PC-3 (cell line): ENCODE results near the gene PRDX6. TPM values are rescaled to one million over a fixed set of nuclear protein-coding genes. Genes with fewer than 3 reads are reported as not detected.

ENCODE experiments used
- ATAC-seq: fragments of 200-7000 bp; cut with Tn5 transposase; 2 replicates; pipeline ENCODE4 v1.9.1; 2020; ENCODE audit warnings: mild to moderate bottlenecking, moderate library complexity
- BruUV-seq: library from RNA; stranded (reverse); fragments of 400-500 nt; replicated peaks from 2 replicates; lab custom pipeline; 2021; lab: Mats Ljungman, UMichigan
- CTCF ChIA-PET: fragments of 300-600 bp; sonication (Branson Sonifier 250); formaldehyde crosslinking; loops from one replicate; lab custom pipeline; 2022; ENCODE audit warnings: antibody characterized with exemption; lab: Charles Lee
- POLR2A ChIA-PET: fragments of 300-600 bp; sonication (Branson Sonifier 250); formaldehyde crosslinking; loops from one replicate; lab custom pipeline; 2022; ENCODE audit warnings: antibody characterized with exemption; ENCODE audit not compliant: unreplicated experiment; lab: Charles Lee
- DNase-seq: peaks from one replicate; pipeline ENCODE4 v3.0.0-alpha.2; 2015
- H2AFZ ChIP-seq: fragments of 300-600 bp; sonication (generic); 2 replicates; pipeline ENCODE4 v1.6.0; 2016; ENCODE audit warnings: antibody characterized with exemption, low read length
- H3F3A ChIP-seq: fragments of 300-600 bp; sonication (generic); one replicate; pipeline ENCODE4 v1.6.0; 2017; ENCODE audit warnings: antibody characterized with exemption, low read length, control low read depth, mild to moderate bottlenecking; ENCODE audit not compliant: unreplicated experiment
- H3K27ac ChIP-seq: fragments of 300-600 bp; sonication (generic); 2 replicates; pipeline ENCODE4 v1.5.1; 2016; ENCODE audit warnings: mild to moderate bottlenecking, low read length
- H3K27me3 ChIP-seq: fragments of 300-600 bp; sonication (generic); 2 replicates; pipeline ENCODE4 v1.6.1; 2016; ENCODE audit warnings: low read length, mixed read lengths
- H3K36me3 ChIP-seq: fragments of 300-600 bp; sonication (generic); 2 replicates; pipeline ENCODE4 v1.6.1; 2016; ENCODE audit warnings: low read depth, mixed run types, low read length, mixed read lengths
- H3K4me1 ChIP-seq: fragments of 300-600 bp; sonication (generic); 2 replicates; pipeline ENCODE4 v1.5.1; 2016; ENCODE audit warnings: low read length; ENCODE audit not compliant: insufficient read depth
- H3K4me2 ChIP-seq: fragments of 300-600 bp; sonication (generic); 2 replicates; pipeline ENCODE4 v1.6.0; 2016; ENCODE audit warnings: low read length
- H3K4me3 ChIP-seq: fragments of 300-600 bp; sonication (generic); 2 replicates; pipeline ENCODE4 v1.5.1; 2016; ENCODE audit warnings: mild to moderate bottlenecking, low read length, mixed read lengths
- H3K79me2 ChIP-seq: fragments of 300-600 bp; sonication (generic); 2 replicates; pipeline ENCODE4 v1.6.1; 2017; ENCODE audit warnings: low read length, mixed read lengths
- H3K9ac ChIP-seq: fragments of 300-600 bp; sonication (generic); 2 replicates; pipeline ENCODE4 v1.6.0; 2016; ENCODE audit warnings: mild to moderate bottlenecking, low read length
- H3K9me2 ChIP-seq: fragments of 300-600 bp; sonication (generic); replicated peaks from 2 replicates; pipeline ENCODE4 v1.6.1; 2016; ENCODE audit warnings: mixed run types, low read length, mixed read lengths
- H3K9me3 ChIP-seq: fragments of 300-600 bp; sonication (generic); 2 replicates; pipeline ENCODE4 v1.6.1; 2016; ENCODE audit warnings: low read length, mixed read lengths
- H4K20me1 ChIP-seq: fragments of 300-600 bp; sonication (generic); 2 replicates; pipeline ENCODE4 v1.6.1; 2016; ENCODE audit warnings: low read length, mixed read lengths
- EZH2 ChIP-seq: fragments of 300-600 bp; sonication (generic); IDR thresholded peaks from one replicate; pipeline ENCODE4 v1.6.1; 2017; ENCODE audit warnings: antibody characterized with exemption, mild to moderate bottlenecking, low read length; ENCODE audit not compliant: unreplicated experiment
- EZH2phosphoT487 ChIP-seq: fragments of 300-600 bp; sonication (generic); IDR thresholded peaks from 2 replicates; pipeline ENCODE4 v1.6.1; 2018; ENCODE audit warnings: mild to moderate bottlenecking, antibody characterized with exemption, low read length, borderline replicate concordance
- intact Hi-C: fragments of 100-400 bp; cut with micrococcal nuclease; formaldehyde crosslinking; loops from 2 replicates; pipeline ENCODE4 v1.9.0; 2023
- total RNA-seq: library from RNA; depleted of rRNA; stranded (reverse); fragments of >200 nt; gene quantifications from 2 replicates; pipeline ENCODE4 v1.2.3, GENCODE V29; 2014
- TF ChIP-seq, protein P1 (sequence below): fragments of 300-600 bp; sonication (generic); conservative IDR thresholded peaks from 2 replicates; pipeline ENCODE4 v1.5.1; 2017; ENCODE audit warnings: antibody characterized with exemption, low read depth, mild to moderate bottlenecking, low read length

Gene PRDX6
- total RNA-seq, 1 experiment from 2014 or later, result 829 TPM

DNA sequence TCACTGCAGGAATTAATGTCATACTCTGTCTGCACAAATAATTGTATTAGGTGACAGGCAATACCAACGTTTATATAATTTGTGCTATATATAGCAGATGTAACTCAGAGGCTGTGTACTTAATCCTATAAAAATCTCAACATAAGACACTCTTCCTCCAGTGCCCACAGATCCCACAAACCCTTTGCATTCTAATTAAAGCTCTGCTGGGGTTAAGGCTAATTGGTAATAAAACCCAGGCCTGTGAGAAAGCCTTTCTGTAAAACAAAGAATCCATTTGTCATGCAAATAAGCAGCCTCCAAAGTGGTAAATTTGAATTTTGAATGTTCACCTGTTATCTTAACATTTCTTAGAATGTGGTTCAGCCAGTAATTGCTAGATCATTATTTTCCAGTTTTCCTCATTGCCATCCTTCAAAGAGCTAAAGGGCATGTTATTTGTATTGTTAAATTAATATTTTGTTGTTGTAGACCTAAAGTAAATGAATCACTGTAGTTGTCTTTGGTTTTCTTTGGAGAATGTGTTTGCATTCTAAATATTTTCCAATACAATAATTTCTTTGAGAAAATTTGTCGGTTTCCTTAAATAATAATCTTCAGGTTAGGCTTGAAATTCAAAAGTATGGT lies 46.3 kb upstream of the PRDX6 start:
- TF ChIP-seq EZH2phosphoT487, result no peak
- no peak for TF ChIP-seq EZH2
- TF ChIP-seq, protein P1, sequence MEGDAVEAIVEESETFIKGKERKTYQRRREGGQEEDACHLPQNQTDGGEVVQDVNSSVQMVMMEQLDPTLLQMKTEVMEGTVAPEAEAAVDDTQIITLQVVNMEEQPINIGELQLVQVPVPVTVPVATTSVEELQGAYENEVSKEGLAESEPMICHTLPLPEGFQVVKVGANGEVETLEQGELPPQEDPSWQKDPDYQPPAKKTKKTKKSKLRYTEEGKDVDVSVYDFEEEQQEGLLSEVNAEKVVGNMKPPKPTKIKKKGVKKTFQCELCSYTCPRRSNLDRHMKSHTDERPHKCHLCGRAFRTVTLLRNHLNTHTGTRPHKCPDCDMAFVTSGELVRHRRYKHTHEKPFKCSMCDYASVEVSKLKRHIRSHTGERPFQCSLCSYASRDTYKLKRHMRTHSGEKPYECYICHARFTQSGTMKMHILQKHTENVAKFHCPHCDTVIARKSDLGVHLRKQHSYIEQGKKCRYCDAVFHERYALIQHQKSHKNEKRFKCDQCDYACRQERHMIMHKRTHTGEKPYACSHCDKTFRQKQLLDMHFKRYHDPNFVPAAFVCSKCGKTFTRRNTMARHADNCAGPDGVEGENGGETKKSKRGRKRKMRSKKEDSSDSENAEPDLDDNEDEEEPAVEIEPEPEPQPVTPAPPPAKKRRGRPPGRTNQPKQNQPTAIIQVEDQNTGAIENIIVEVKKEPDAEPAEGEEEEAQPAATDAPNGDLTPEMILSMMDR, result no peak
- ChIA-PET POLR2A (interaction anchor here (0.5 to 2.0 kb wide), 8 partner anchors 10 to 684 kb away, joined by 3 to 16 read pairs (median 7); partner anchors contain the start of genes KLHL20 and PRDX6), CTCF (interaction anchor here (0.5 to 2.3 kb wide), 7 partner anchors 43 to 605 kb away, joined by 3 to 27 read pairs (median 5); partner anchors contain the start of genes CENPL and DARS2)
- no peak overlapping the region for H2AFZ ChIP-seq
- no peaks in the 10 kb centered on the region for H3K9me3 ChIP-seq
- intact Hi-C loops, result loop anchor here (1.0 to 5.0 kb wide), 12 partner anchors 10 to 685 kb away; partner anchors contain the start of genes CENPL, DARS2 and PRDX6
- DNase-seq (peak; percentile 35), ATAC-seq (peak; percentile 0)
- H3K79me2 ChIP-seq, result no peaks in the 10 kb centered on the region
- H3K9ac ChIP-seq, result peak overlapping the region; percentile 45
- H3K4me1 ChIP-seq, result peaks cover 61% of the 10 kb centered on the region
- H3K4me2 ChIP-seq, result peak overlapping the region; percentile 73
- no peaks in the 10 kb centered on the region for H4K20me1 ChIP-seq
- H3F3A ChIP-seq, result peaks cover 9% of the 10 kb centered on the region
- no peaks in the 10 kb centered on the region for H3K27me3 ChIP-seq
- no peaks in the 10 kb centered on the region for H3K36me3 ChIP-seq
- H3K27ac ChIP-seq, result peak overlapping the region; percentile 71
- no TSS peak for BruUV-seq
- H3K9me2 ChIP-seq, result no peaks in the 10 kb centered on the region
- H3K4me3 ChIP-seq, result peak overlapping the region; percentile 47

DNA sequence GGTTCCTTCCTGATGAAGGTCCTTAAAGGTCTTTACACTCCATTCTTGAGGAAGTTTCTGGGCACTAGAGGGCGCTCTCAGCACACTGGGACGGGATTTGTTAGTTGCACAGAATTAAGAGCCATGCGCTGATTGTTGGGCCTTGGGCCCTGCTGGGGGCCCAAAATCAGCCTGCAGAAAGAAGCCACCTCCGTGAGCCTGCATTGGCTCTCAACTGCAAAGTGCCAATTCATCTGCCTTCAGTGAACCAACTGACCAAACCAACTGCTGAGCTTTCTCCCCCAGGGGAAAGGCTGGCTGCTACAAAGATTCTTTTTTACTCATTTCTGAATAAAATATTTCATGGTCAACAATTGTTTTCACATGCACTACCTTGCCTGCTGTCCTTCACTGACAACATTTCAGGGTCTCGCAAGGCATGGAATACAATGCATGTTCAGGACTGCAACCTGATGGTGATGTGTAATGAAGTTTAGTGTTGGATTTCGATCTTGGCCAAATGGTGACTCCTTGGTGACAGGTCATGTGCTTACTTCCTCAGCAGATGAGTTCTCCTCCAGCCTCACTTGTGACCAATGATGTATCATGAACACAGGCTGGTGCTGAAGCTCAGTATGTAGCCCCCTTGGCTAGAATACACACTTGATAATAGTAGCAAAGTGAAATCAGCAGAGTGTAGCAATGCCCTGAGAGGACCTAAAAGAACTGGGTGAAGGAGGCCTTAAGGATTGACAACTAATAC lies 45.7 kb upstream of the PRDX6 start:
- peaks cover 54% of the 10 kb centered on the region for H3K4me1 ChIP-seq
- intact Hi-C loops, result loop anchor here (1.0 to 5.0 kb wide), 7 partner anchors 42 to 284 kb away; no protein-coding TSS in a partner anchor
- H3K9me3 ChIP-seq, result no peaks in the 10 kb centered on the region
- ATAC-seq, result peak; percentile 39
- no peaks in the 10 kb centered on the region for H4K20me1 ChIP-seq
- POLR2A ChIA-PET, result no interaction called here
- H3K9ac ChIP-seq, result 0 out of 2 replicates have a peak overlapping the region, but pooled peaks have one; percentile 1
- BruUV-seq, result no TSS peak
- H3K4me3 ChIP-seq, result no peak overlapping the region
- DNase-seq, result peak; percentile 100
- peak overlapping the region; percentile 73; the same call in 1 of the 2 replicates for H3K4me2 ChIP-seq
- CTCF ChIA-PET, result interaction anchor here (0.6 to 2.3 kb wide), 4 partner anchors 42 to 76 kb away, joined by 3 to 27 read pairs (median 6); no protein-coding TSS in a partner anchor
- H3K36me3 ChIP-seq, result no peaks in the 10 kb centered on the region
- H2AFZ ChIP-seq, result peak overlapping the region; percentile 50
- TF ChIP-seq EZH2phosphoT487, result no peak
- TF ChIP-seq, protein P1, result peak; percentile 100
- H3F3A ChIP-seq, result peaks cover 8% of the 10 kb centered on the region
- H3K27ac ChIP-seq, result peak overlapping the region; percentile 71; the same call in 1 of the 2 replicates
- no peaks in the 10 kb centered on the region for H3K27me3 ChIP-seq
- no peaks in the 10 kb centered on the region for H3K9me2 ChIP-seq
- H3K79me2 ChIP-seq, result no peaks in the 10 kb centered on the region
